HG03565 (cell line): ENCODE results near the gene ELOA.
"Not testable (repeated sequence)": the region's sequence is repeated elsewhere in the genome, so short reads cannot be mapped to it uniquely, and the experiment has no call there.

ENCODE experiments used
- ATAC-seq: cut with Tn5 transposase; IDR thresholded peaks from one replicate; pipeline ENCODE4 v1.9.1; 2021; ENCODE audit warnings: mild to moderate bottlenecking, moderate library complexity; ENCODE audit not compliant: unreplicated experiment

The ELOA gene

DNA sequence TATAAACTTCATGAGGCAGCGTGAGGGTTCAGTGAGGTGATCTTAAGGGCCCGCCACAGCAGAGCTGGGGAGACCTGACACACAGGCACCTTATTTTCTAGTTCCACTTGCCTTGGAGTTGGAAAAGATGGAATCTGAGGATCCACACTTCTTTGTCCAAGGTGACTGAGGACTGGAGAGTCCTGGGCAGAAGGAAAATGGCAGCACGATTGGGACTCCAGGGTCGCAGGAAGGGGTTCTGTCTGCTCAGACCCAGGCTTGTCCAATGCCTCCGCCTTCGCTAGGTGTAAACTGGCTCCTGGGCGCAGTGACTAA lies 55.9 kb downstream of the ELOA start:
- ATAC-seq, result no peak

- no peak for ATAC-seq
These were observed 56.5 kb downstream of the ELOA start for GRCh38 chr1:23799570-23800399.

DNA sequence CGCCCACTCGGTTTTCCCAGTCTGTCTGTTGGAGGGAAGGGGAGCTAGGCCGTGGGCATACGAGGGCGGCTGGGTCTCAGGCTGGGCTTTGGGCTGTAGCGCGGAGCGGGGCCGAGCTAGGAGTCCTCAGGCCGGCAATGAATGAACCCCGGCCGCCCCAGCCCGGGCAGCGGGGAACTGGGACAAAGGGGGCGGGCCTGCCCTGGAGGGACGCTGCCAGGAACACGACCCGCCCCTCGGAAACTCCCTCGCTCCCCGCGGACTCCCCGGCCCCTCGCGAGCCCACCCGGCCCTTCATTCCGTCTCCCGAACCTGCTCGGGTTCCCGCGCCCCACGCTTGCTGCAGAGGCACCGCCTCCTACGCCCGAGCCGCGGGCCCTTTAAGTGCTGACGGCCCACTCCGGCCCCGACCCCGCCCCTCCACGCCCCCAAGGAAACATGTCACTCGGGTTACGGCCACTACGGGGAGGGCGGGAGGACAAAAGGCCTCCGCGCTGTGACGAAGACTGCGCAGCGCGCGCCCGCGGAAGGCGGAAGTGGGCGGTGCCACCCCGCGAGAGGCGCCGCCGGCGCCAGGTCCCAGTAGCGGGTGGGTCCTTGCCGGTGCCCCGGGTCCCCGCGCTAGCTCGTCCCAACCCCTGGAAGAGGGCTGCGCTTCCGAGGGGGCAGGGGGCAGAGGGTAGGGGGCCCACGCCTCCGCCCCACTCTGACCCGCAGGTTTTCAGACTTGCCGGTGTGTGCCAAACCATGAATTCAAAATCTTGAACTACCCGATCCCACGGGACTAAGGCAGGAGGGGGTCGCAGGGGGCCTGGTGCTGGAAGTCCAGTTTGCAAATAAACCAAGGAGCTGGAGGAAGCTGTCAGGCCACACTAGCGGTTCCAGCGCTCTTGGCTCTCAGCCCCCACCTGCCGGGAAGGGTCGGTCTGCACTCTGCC lies 57.4 kb downstream of the ELOA start, which contains the start of gene GALE:
TSS of gene GALE (minus strand) at position 355 of the 938 bp plus-strand sequence. CDS start 1,747 bp downstream, outside the sequence.
- peak; percentile 71 for ATAC-seq

DNA sequence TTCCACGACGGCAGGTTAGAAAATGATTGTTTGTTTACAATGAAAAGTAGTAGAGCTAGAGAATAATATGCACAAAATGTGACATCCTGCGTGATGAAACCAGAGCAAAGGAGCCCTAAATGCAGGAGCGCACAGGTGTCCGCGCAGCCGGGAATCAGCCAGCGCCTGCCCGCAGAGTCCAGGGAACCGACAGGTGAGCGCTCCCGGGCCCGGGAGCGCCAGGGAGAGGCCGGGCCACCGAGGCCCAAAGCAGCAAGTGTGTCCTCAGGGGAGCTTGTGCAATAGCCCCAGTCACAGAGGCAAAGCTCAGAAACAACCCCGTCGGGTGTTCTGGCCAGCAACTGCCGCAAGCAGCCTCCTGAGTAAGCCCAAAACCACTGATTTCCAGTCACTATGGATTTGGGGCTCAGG lies 58.1 kb downstream of the ELOA start:
- no peak for ATAC-seq

GRCh38 chr1:23801876-23802275 lies 58.6 kb downstream of the ELOA start:
- no peak for ATAC-seq

GRCh38 chr1:23802809-23803342 lies 59.6 kb downstream of the ELOA start:
- ATAC-seq, result not testable (repeated sequence)

DNA sequence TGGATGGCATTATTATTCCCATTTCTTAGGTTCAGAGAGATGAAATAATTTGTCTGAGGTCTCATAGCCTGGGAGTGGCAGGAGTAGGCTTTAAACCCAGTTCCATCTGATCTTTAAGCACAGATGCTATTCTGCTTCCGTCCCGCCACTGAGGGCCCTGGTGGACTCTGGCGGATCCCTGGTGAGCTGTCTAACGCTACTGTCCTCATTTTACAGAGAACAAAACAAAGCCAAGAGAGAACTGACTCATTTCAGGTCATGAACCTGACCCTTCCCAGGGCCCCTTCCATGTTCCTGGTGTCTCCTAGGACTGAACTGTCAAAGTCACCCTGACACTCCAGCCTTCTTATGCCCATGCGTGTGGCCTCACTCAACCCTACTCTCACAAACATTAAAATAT lies 60.4 kb downstream of the ELOA start:
- no peak for ATAC-seq

- ATAC-seq, result no peak
These were observed 61.0 kb downstream of the ELOA start for GRCh38 chr1:23804183-23804835.

DNA sequence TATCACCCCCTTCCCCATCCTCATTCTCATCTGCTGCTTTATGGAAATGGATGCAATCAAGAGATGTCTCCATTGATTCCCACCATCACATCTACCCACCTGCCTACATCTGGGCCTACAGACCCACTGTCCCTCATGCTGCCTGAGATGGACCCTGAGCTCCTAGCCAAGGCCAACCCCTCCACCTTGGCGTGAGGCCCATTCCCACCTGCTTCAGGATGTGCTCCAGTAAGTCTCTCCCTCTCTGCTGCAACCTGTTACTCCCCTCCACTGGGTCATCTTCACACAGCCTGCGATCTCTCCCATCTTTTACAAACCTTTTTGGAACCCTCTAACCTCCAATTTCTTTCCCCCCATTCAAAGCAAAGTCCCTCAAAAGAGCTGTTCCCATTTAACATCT lies 61.8 kb downstream of the ELOA start:
- no peak for ATAC-seq

GRCh38 chr1:23806280-23806679 lies 63.0 kb downstream of the ELOA start:
- no peak for ATAC-seq

DNA sequence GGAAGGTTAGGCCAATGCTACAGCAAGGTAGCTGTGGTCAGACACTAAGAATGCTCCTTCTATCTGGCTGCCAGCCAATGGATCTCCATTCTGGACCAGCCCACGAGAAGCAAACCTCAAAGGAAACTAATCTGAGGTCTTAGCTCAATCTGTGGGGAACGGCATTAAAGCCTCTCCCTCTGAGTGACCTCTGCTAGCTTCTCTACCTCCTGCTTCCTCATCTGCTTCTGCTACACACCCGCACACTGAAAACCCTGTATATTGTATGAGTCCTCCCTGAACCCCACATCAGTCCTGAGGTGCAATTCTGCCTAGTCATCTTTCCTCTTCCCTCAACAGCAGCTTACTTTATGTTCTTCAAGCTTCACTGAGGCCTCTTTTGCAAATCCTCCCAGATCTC lies 64.2 kb downstream of the ELOA start:
- ATAC-seq, result no peak

- ATAC-seq, result no peak
These were observed 66.5 kb downstream of the ELOA start for GRCh38 chr1:23809751-23810171.

GRCh38 chr1:23810818-23811540 lies 67.7 kb downstream of the ELOA start:
- no peak for ATAC-seq
